HPDE6-E6E7 (cell line): ENCODE measurements around the gene TMPRSS9.

Experiments used
- DNase-seq: peaks from one replicate; pipeline ENCODE4 v3.0.0; 2011; ENCODE audit warnings: missing footprints; ENCODE audit errors: extremely low spot score

The TMPRSS9 gene

GRCh38 chr19:2361246-2362045 is 1.4 kb downstream of the TMPRSS9 start:
- no peak for DNase-seq

- no peak for DNase-seq
These were observed 2.2 kb downstream of the TMPRSS9 start for GRCh38 chr19:2362046-2362969.

- no peak for DNase-seq
These were observed 2.9 kb downstream of the TMPRSS9 start for GRCh38 chr19:2362970-2363300.

DNA sequence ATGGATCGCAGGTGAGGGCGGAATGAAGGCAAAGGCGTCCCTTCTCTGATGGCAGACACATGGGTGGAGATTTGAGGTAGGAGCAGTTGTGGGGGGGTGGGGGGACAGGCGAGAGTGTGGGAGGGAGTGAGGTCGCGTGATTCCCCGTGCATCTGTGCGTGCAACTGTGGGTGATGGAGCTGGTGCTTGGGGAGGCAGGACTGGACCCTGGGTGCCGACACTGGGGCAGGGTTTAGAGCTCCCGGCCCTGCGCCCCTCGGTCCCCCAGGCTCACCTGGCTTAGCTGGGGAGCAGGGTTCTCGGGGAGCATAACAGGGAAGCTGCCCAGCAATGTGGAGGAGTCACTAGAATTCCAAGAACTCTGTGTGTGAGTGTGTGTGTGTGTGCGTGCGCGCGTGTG is 3.4 kb downstream of the TMPRSS9 start:
- DNase-seq: no peak

DNA sequence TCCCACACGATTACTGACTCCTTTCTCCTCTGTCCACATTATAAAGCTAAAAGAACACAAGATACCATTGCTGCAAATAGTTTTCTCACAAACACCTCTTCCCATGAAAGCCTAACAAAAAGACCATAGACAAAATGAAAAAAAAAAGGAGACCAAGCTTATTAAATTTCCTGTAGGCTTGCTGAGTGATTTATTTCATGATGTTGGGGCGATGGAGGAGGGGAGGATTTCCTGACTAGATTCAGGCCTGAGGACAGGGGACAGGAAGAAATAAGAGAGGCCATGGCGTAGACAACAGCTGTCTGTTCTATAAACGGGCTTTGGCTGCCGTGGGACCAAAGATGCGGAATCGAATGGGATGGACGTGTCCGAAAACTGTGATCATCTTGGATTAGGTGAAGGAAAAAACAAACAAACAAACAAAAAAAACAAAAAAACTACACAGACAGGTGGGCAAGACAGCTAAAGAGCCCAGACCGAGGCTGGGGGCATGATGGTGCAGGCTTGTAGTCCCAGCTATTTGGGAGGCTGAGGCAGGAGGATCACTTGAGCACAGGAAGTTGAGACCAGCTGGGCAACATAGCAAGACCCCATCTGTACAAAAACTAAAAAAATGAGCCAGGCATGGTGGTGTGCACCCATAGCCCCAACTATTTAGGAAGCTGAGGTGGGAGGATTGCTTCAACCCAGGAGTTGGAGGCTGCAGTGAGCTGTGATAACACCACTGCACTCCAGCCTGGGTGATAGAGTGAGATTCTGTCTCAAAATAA is 5.3 kb downstream of the TMPRSS9 start:
- no peak for DNase-seq

GRCh38 chr19:2371656-2372055 is 11.6 kb downstream of the TMPRSS9 start:
- no peak for DNase-seq

DNA sequence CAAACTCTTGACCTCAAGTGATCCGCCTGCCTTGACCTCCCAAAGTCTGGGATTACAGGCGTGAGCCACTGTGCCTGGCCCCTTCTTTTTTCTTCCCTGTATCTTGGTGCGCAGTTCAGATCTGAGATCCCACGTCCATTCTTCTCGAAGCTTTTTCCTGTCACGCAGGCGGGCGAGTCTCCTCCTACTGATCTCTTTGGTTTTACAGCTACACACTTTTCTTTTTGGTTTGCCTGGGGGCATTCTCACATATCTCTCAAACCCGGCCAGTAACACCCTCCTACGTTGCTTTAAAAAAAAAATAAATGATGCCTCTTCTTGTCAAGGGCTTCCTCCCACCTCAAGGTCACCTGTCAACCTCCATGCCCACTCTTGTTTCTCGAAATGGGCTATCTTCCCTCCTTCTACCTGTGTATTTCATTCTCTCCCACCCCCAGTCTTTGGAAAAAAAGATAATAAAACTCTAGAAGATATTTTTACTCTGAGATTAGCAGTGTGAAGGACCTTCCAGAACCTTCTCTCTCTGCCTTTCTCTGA is 12.1 kb downstream of the TMPRSS9 start:
- DNase-seq: no peak

DNA sequence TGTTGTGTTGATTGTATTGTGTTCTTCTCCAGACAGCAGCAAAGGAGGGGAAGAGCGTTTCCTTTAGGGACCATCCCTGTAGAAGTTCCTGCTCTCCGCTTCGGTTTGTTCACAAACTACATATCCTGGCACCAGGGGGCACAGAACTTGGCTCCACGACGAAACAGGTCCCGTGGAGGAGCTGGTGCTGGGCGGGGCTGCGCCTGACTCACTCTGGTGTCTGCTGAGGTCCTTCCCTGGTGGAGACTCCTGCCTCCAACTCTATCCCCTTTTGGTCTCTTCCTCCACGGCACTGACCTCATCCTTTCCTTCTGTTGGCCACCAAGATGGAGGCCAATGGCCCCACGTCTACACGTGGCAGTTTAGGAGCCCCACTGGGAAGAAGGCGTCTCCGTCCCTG is 14.7 kb downstream of the TMPRSS9 start:
- no peak for DNase-seq

DNA sequence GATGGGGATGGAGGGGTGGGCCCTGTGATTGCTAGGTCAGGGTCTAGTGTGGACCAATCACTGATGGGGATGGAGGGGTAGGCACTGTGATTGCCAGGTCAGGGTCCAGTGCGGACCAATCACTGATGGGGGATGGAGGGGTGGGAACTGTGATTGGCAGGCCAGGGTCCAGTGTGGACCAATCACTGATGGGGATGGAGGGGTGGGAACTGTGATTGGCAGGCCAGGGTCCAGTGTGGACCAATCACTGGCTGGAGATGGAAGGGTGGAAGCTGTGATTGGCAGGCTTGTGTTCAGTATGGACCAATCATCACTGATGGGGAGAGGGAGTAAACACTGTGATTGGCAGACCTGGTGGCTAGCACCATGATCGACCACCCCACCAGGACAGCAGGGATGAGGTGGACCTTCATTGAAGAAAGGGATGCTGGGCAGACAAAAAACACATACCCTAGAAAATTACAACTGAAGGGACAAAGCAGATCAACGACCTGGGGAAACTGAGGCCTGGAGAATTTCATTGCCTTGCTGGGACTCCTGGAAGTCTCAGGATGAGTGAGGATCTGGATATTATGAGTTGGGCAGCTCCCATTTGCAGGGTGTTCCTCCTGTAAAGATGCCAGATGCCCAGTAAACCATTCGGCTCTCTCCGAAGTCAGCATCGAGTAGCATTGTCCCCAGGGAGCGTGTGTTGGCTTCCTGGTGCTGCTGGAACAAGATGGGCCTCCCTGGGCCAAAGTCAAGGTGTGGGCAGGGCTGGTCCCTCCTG is 15.5 kb downstream of the TMPRSS9 start:
- no peak for DNase-seq

GRCh38 chr19:2376784-2377519 is 16.9 kb downstream of the TMPRSS9 start:
- no peak for DNase-seq

DNA sequence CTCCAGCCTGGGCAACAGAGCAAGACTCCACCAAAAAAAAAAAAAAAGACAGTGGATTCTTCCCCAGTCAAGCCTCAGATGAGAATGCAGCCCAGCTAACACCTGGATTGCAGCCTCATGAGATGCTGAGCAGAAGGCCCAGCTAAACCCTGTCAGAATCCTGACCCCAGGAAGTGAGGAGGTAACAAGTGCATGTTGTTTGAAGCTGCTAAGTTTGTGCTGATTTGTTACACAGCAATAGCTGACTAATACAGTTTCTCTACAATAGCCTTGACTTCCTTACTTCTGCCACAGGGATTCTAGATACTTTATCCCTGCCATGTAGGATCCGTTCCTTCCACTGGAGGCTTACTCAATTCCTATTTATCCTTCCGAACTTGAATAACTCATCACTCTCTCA is 20.5 kb downstream of the TMPRSS9 start:
- DNase-seq: no peak

- DNase-seq: no peak
These were observed 21.2 kb downstream of the TMPRSS9 start for GRCh38 chr19:2381148-2381820.

- no peak for DNase-seq
These were observed 22.6 kb downstream of the TMPRSS9 start for GRCh38 chr19:2382530-2383222.

DNA sequence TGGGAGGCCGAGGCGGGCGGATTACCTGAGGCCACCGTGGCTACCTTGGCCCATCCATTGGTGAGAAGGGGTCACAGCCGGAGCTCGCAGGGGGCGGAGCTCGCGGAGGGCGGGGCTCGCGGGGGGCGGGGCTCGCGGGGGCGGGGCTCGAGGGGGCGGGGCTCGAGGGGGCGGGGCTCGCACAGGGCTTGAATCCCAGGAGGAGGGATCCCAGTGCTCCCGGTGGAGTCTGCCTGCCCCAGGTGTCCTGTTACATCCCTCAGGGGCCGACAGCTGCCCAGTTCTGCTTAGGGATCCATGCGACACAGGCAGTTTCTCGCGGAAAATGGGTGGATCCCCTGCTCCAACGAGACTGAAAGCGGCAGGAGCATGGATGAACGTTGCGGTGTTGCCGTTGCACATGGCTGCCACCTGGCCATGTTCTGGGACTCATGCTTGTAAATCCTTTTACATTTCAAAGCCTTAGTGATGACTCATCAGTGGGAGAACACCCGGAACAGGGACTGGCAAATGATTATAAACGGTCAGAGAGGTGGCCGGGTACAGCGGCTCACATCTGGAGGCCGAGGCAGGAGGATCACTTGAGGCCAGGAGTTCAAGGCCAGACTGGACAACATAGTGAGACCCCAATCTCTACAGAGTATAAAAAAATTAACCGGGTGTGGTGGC is 25.1 kb downstream of the TMPRSS9 start:
- DNase-seq: peak; percentile 76

- DNase-seq: no peak
These were observed 27.6 kb downstream of the TMPRSS9 start for GRCh38 chr19:2387367-2388288.

DNA sequence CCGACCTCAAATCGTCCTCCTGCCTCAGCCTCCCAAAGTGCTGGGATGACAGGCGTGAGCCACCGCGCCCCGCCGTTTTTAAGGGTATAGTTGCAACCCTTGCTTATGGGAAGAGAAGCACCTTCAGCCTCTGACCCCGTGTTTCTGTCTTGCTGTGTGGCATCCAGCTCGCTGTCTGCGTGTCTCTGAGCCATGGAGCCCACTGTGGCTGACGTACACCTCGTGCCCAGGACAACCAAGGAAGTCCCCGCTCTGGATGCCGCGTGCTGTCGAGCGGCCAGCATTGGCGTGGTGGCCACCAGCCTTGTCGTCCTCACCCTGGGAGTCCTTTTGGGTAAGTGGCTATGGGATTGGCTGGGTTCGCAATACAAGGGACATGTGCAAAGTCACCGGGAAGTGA is 29.5 kb downstream of the TMPRSS9 start:
- no peak for DNase-seq

- peak; percentile 44 for DNase-seq
These were observed 31.2 kb downstream of the TMPRSS9 start for GRCh38 chr19:2391118-2391725.
